ENCODE data around the gene RPL18.

RPL18 gene

GRCh38 chr19:48630296-48631063 is 11.5 kb upstream of the RPL18 start:
- DNase-seq (ENCODE audit: low spot score) (no peak), ATAC-seq (ENCODE audit: low read depth) (no peak)
- Histone ChIP-seq H3K36me3 (ENCODE audit: low read depth) (peaks cover 17% of the 10 kb centered on the region), H3K4me1 (ENCODE audit: insufficient read depth, poor library complexity, severe bottlenecking) (peaks cover 29% of the 10 kb centered on the region), H3K27ac (ENCODE audit: poor library complexity, severe bottlenecking) (no peak overlapping the region), H3K27me3 (ENCODE audit: insufficient read depth, poor library complexity, severe bottlenecking) (no peaks in the 10 kb centered on the region), H3K4me3 (ENCODE audit: severe bottlenecking) (no peak overlapping the region), H3K9me3 (ENCODE audit: severe bottlenecking) (no peaks in the 10 kb centered on the region)
- no peak for TF ChIP-seq CTCF (IDR thresholded peaks at IDR 0.05; ENCODE audit: poor library complexity, severe bottlenecking)

- Histone ChIP-seq H3K36me3 (ENCODE audit: low read depth) (peaks cover 17% of the 10 kb centered on the region), H3K9me3 (ENCODE audit: severe bottlenecking) (no peaks in the 10 kb centered on the region), H3K27ac (ENCODE audit: poor library complexity, severe bottlenecking) (no peak overlapping the region), H3K27me3 (ENCODE audit: insufficient read depth, poor library complexity, severe bottlenecking) (no peaks in the 10 kb centered on the region), H3K4me1 (ENCODE audit: insufficient read depth, poor library complexity, severe bottlenecking) (peaks cover 23% of the 10 kb centered on the region), H3K4me3 (ENCODE audit: severe bottlenecking) (no peak overlapping the region)
- DNase-seq (ENCODE audit: low spot score): no peak
- ATAC-seq (ENCODE audit: low read depth): no peak
- no peak for TF ChIP-seq CTCF (IDR thresholded peaks at IDR 0.05; ENCODE audit: poor library complexity, severe bottlenecking)
Observed at GRCh38 chr19:48629599-48630295, 10.8 kb upstream of the RPL18 start.

GRCh38 chr19:48629297-48629598 is 10.3 kb upstream of the RPL18 start:
- H3K27me3 ChIP-seq (ENCODE audit: insufficient read depth, poor library complexity, severe bottlenecking): no peaks in the 10 kb centered on the region
- no peak overlapping the region for H3K4me3 ChIP-seq (ENCODE audit: severe bottlenecking)
- DNase-seq (ENCODE audit: low spot score): no peak
- no peaks in the 10 kb centered on the region for H3K9me3 ChIP-seq (ENCODE audit: severe bottlenecking)
- peaks cover 21% of the 10 kb centered on the region for H3K4me1 ChIP-seq (ENCODE audit: insufficient read depth, poor library complexity, severe bottlenecking)
- TF ChIP-seq CTCF (IDR thresholded peaks at IDR 0.05; ENCODE audit: poor library complexity, severe bottlenecking): no peak
- no peak for ATAC-seq (ENCODE audit: low read depth)
- H3K27ac ChIP-seq (ENCODE audit: poor library complexity, severe bottlenecking): no peak overlapping the region
- H3K36me3 ChIP-seq (ENCODE audit: low read depth): peaks cover 17% of the 10 kb centered on the region

- Histone ChIP-seq H3K4me3 (ENCODE audit: severe bottlenecking) (no peak overlapping the region), H3K27ac (ENCODE audit: poor library complexity, severe bottlenecking) (no peak overlapping the region), H3K4me1 (ENCODE audit: insufficient read depth, poor library complexity, severe bottlenecking) (peaks cover 17% of the 10 kb centered on the region), H3K27me3 (ENCODE audit: insufficient read depth, poor library complexity, severe bottlenecking) (no peaks in the 10 kb centered on the region), H3K36me3 (ENCODE audit: low read depth) (peaks cover 17% of the 10 kb centered on the region), H3K9me3 (ENCODE audit: severe bottlenecking) (no peaks in the 10 kb centered on the region)
- ATAC-seq (ENCODE audit: low read depth) (no peak), DNase-seq (ENCODE audit: low spot score) (no peak)
- no peak for TF ChIP-seq CTCF (IDR thresholded peaks at IDR 0.05; ENCODE audit: poor library complexity, severe bottlenecking)
Observed at GRCh38 chr19:48628486-48629296, 9.7 kb upstream of the RPL18 start.
